Measurements from ENCODE around the gene HSPA12B.

DNA sequence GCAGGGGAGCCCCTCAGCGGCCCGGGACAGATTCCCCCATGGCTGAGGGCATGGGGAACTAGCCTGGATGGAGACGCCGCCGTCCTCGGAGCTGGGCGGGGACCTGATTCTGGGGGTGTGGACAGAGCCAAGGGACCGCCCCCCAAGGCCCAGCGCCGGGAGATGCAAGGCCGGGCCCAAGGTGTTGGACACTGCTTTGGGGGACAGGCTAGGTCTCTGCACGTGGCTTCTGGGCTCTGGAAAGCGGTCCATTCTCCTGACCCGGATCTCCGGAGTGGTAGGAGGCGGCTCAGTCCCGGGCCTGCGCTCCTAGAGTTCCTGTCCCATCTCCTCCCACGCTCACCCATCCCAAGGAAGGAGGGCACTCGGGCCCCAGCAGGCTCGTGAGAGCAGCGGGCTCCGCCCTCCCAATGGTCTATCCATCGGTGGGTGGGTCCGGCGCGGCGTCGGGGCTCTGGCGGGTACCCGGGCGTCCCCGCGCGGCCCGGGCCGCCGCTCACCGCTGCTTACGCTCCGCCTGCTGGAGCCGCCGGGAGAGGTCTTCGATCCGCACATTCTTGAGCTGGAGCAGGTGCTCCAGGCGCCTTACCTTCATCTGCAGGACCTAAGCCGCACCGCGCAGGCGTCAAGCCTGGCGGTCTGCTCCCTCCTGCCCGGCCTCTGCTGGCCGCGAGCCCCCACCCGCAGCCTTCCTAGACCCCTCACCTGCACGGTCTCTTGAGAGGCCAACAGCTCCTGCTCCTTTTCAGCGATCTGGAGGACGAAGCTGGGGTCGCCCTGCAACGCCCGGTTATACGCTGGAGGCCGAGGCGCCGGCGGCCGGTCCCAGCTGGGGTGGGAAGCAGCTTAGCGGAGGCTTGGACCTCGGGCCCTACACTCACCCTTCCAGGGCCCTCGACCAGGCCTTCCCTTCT lies 45.5 kb downstream of the HSPA12B start:
- TF ChIP-seq CTCF (IDR thresholded peaks at IDR 0.05) = peak in 3 of 6 experiments; percentile 6 to 23 (median 8)
- no peak for TF ChIP-seq POLR2A (IDR thresholded peaks at IDR 0.05)

Data from esophagus squamous epithelium (tissue), 4 donors.